22Rv1 (cell line): ENCODE results near the gene SCAMP4.
"Not testable (repeated sequence)": the region's sequence is repeated elsewhere in the genome, so short reads cannot be mapped to it uniquely, and the experiment has no call there.

ENCODE experiments used
- ZFX ChIP-seq: fragments of 450-650 bp; IDR thresholded peaks from 2 replicates; pipeline ENCODE4 v1.6.1; 2017; ENCODE audit warnings: antibody characterized with exemption, borderline replicate concordance
- TF ChIP-seq, protein P1 (sequence below): fragments of 450-650 bp; IDR thresholded peaks from 2 replicates; pipeline ENCODE4 v1.5.1; 2017; ENCODE audit warnings: mild to moderate bottlenecking

- TF ChIP-seq, protein P1, sequence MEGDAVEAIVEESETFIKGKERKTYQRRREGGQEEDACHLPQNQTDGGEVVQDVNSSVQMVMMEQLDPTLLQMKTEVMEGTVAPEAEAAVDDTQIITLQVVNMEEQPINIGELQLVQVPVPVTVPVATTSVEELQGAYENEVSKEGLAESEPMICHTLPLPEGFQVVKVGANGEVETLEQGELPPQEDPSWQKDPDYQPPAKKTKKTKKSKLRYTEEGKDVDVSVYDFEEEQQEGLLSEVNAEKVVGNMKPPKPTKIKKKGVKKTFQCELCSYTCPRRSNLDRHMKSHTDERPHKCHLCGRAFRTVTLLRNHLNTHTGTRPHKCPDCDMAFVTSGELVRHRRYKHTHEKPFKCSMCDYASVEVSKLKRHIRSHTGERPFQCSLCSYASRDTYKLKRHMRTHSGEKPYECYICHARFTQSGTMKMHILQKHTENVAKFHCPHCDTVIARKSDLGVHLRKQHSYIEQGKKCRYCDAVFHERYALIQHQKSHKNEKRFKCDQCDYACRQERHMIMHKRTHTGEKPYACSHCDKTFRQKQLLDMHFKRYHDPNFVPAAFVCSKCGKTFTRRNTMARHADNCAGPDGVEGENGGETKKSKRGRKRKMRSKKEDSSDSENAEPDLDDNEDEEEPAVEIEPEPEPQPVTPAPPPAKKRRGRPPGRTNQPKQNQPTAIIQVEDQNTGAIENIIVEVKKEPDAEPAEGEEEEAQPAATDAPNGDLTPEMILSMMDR, result not testable (repeated sequence)
- TF ChIP-seq ZFX, result not testable (repeated sequence)
Observed at GRCh38 chr19:1881393-1882088, 23.7 kb upstream of the SCAMP4 start.
